Measurements from ENCODE around the gene TCP1. TPM values are rescaled to one million over a fixed set of nuclear protein-coding genes. Genes with fewer than 3 reads are reported as not detected.

The TCP1 gene
- total and polyA plus RNA-seq, 9 of the 15 experiments (the other 6 are each of a cell fraction or from before 2014, with no cell fraction given), result 331 to 801 (median 645) TPM

GRCh38 chr6:159789377-159790148 lies at the start of gene TCP1 (continued):
- TF ChIP-seq ASH1L (IDR thresholded peaks at IDR 0.05; ENCODE audit: borderline replicate concordance, low read depth, partially characterized antibody), result no peak
- no peak for TF ChIP-seq PURB (CRISPR knock-in tag; IDR thresholded peaks at IDR 0.05; ENCODE audit: low read depth)
- no peak for TF ChIP-seq TOE1 (IDR thresholded peaks at IDR 0.05; ENCODE audit: borderline replicate concordance)
- TF ChIP-seq TOE1 (CRISPR knock-in tag; IDR thresholded peaks at IDR 0.05; ENCODE audit: borderline replicate concordance, low read depth), result no peak
- peak; percentile 74; the same call in 1 of the 2 replicates for TF ChIP-seq TCF7L2 (IDR thresholded peaks at IDR 0.05; ENCODE audit: low read depth, low read length)
- peak; percentile 79; the same call in 1 of the 2 replicates for TF ChIP-seq KAT7 (CRISPR knock-in tag; IDR thresholded peaks at IDR 0.05; ENCODE audit: borderline replicate concordance)
- no peak for TF ChIP-seq GATAD2B (IDR thresholded peaks at IDR 0.05; ENCODE audit: borderline replicate concordance)
- TF ChIP-seq ETV5 (CRISPR knock-in tag; IDR thresholded peaks at IDR 0.05; ENCODE audit: low read depth), result no peak; the same call in 1 of the 2 replicates
- no peak for TF ChIP-seq PTBP1 (IDR thresholded peaks at IDR 0.05; ENCODE audit: low read depth, low read length)
- peak; percentile 91 for TF ChIP-seq PHF8 (IDR thresholded peaks at IDR 0.05; ENCODE audit: borderline replicate concordance, low read length)
- no peak for TF ChIP-seq CEBPB (tag; IDR thresholded peaks at IDR 0.05)
- TF ChIP-seq HDAC2 (IDR thresholded peaks at IDR 0.05), result peak; percentile 14
- TF ChIP-seq THRAP3 (IDR thresholded peaks at IDR 0.05; ENCODE audit: borderline replicate concordance), result no peak
- peak; percentile 63 to 85; a peak in 3 of 4 replicates for TF ChIP-seq SIN3A (IDR thresholded peaks at IDR 0.05; ENCODE audit: borderline replicate concordance in 2 of 2, control insufficient read depth in 1 of 2, low read depth in 2 of 2, low read length in 2 of 2)
- no peak for TF ChIP-seq ELF4 (CRISPR knock-in tag; IDR thresholded peaks at IDR 0.05)
- peak; percentile 69; the same call in 1 of the 2 replicates for TF ChIP-seq ATF7 (IDR thresholded peaks at IDR 0.05)
- no peak for TF ChIP-seq MIER1 (IDR thresholded peaks at IDR 0.05; ENCODE audit: low read depth)
- no peak for TF ChIP-seq PYGO2 (tag; IDR thresholded peaks at IDR 0.05)
- TF ChIP-seq TCF15 (CRISPR knock-in tag; IDR thresholded peaks at IDR 0.05), result no peak
- TF ChIP-seq ZNF444 (CRISPR knock-in tag; IDR thresholded peaks at IDR 0.05), result no peak
- 0 out of 2 replicates have a peak, but pooled peaks have one; percentile 20 for TF ChIP-seq SAFB (IDR thresholded peaks at IDR 0.05; ENCODE audit: borderline replicate concordance, low read depth, low read length)
- no peak for TF ChIP-seq BACH1 (tag; IDR thresholded peaks at IDR 0.05)
- peak; percentile 99 for TF ChIP-seq POLR2G (IDR thresholded peaks at IDR 0.05; ENCODE audit: low read depth, low read length)
- no peak for TF ChIP-seq SMARCE1 (IDR thresholded peaks at IDR 0.05)
- TF ChIP-seq MTA1 (IDR thresholded peaks at IDR 0.05; ENCODE audit: borderline replicate concordance), result no peak
- TF ChIP-seq FUS (optimal IDR thresholded peaks at IDR 0.05; ENCODE audit: low read depth, low read length), result no peak
- TF ChIP-seq HES1 (IDR thresholded peaks at IDR 0.05; ENCODE audit: low read depth), result no peak
- no peak for TF ChIP-seq SMAD3 (CRISPR knock-in tag; conservative IDR thresholded peaks at IDR 0.05)
- no peak for TF ChIP-seq ZNF589 (CRISPR knock-in tag; IDR thresholded peaks at IDR 0.05; ENCODE audit: low read depth)
- no peak for TF ChIP-seq ZNF785 (CRISPR knock-in tag; IDR thresholded peaks at IDR 0.05)
- no peak for TF ChIP-seq TCFL5 (CRISPR knock-in tag; conservative IDR thresholded peaks at IDR 0.05)

Data from K562 (cell line).